SK-N-SH treated with all-trans-retinoic acid at 6 μM for 48 hours (cell line): ENCODE data around the gene EXOSC2.

Experiments
- ATAC-seq: fragments of 200-7000 bp; cut with Tn5 transposase; 3 replicates; pipeline ENCODE4 v1.9.1; 2020; ENCODE audit warnings: mild to moderate bottlenecking, moderate library complexity
- ARNTL ChIP-seq: fragments of 450-650 bp; formaldehyde crosslinking; IDR thresholded peaks from 2 replicates; pipeline ENCODE4 v1.5.0; 2020; ENCODE audit warnings: low read depth, mild to moderate bottlenecking, moderate library complexity, borderline replicate concordance
- CREB5 ChIP-seq: fragments of 250-450 bp; sonication (Bioruptor Pico); IDR thresholded peaks from 2 replicates; pipeline ENCODE4 v1.5.1; 2020; ENCODE audit warnings: low read depth, mild to moderate bottlenecking, moderate library complexity
- CSDC2 ChIP-seq: fragments of 250-450 bp; sonication (Bioruptor Pico); IDR thresholded peaks from 2 replicates; pipeline ENCODE4 v1.5.0; 2020; ENCODE audit warnings: mild to moderate bottlenecking, moderate library complexity
- ESRRG ChIP-seq: fragments of 250-450 bp; sonication (Bioruptor Pico); IDR thresholded peaks from 2 replicates; pipeline ENCODE4 v1.6.1; 2021; ENCODE audit warnings: mild to moderate bottlenecking
- GLIS3 ChIP-seq: fragments of 250-450 bp; sonication (Bioruptor Pico); IDR thresholded peaks from 2 replicates; pipeline ENCODE4 v1.5.0; 2020; ENCODE audit warnings: mild to moderate bottlenecking, moderate library complexity
- PATZ1 ChIP-seq: fragments of 250-450 bp; sonication (Bioruptor Pico); IDR thresholded peaks from 2 replicates; pipeline ENCODE4 v1.8.0; 2020; ENCODE audit warnings: mild to moderate bottlenecking, moderate library complexity, borderline replicate concordance
- POU6F1 ChIP-seq: fragments of 250-450 bp; sonication (Bioruptor Pico); IDR thresholded peaks from 2 replicates; pipeline ENCODE4 v1.8.0; 2021; ENCODE audit warnings: low read depth, mild to moderate bottlenecking, moderate library complexity, borderline replicate concordance
- PPARA ChIP-seq: fragments of 250-450 bp; sonication (Bioruptor Pico); IDR thresholded peaks from 2 replicates; pipeline ENCODE4 v1.5.0; 2020; ENCODE audit warnings: mild to moderate bottlenecking, borderline replicate concordance
- TOX ChIP-seq: fragments of 250-450 bp; sonication (Bioruptor Pico); IDR thresholded peaks from 2 replicates; pipeline ENCODE4 v1.8.0; 2021; ENCODE audit warnings: mild to moderate bottlenecking, moderate library complexity, borderline replicate concordance
- ZFP3 ChIP-seq: fragments of 250-450 bp; sonication (Bioruptor Pico); IDR thresholded peaks from 2 replicates; pipeline ENCODE4 v1.5.0; 2020; ENCODE audit warnings: mild to moderate bottlenecking, moderate library complexity
- ZNF565 ChIP-seq: fragments of 450-650 bp; formaldehyde crosslinking; conservative IDR thresholded peaks from 2 replicates; pipeline ENCODE4 v1.5.0; 2020; ENCODE audit warnings: low read depth, mild to moderate bottlenecking, moderate library complexity
- TF ChIP-seq, protein P1 (sequence below): fragments of 250-450 bp; sonication (Bioruptor Pico); IDR thresholded peaks from 2 replicates; pipeline ENCODE4 v1.5.0; 2020; ENCODE audit warnings: mild to moderate bottlenecking, moderate library complexity

The EXOSC2 gene

GRCh38 chr9:130660683-130661450 is 32.7 kb upstream of the EXOSC2 start (continued):
- TF ChIP-seq, protein P1, sequence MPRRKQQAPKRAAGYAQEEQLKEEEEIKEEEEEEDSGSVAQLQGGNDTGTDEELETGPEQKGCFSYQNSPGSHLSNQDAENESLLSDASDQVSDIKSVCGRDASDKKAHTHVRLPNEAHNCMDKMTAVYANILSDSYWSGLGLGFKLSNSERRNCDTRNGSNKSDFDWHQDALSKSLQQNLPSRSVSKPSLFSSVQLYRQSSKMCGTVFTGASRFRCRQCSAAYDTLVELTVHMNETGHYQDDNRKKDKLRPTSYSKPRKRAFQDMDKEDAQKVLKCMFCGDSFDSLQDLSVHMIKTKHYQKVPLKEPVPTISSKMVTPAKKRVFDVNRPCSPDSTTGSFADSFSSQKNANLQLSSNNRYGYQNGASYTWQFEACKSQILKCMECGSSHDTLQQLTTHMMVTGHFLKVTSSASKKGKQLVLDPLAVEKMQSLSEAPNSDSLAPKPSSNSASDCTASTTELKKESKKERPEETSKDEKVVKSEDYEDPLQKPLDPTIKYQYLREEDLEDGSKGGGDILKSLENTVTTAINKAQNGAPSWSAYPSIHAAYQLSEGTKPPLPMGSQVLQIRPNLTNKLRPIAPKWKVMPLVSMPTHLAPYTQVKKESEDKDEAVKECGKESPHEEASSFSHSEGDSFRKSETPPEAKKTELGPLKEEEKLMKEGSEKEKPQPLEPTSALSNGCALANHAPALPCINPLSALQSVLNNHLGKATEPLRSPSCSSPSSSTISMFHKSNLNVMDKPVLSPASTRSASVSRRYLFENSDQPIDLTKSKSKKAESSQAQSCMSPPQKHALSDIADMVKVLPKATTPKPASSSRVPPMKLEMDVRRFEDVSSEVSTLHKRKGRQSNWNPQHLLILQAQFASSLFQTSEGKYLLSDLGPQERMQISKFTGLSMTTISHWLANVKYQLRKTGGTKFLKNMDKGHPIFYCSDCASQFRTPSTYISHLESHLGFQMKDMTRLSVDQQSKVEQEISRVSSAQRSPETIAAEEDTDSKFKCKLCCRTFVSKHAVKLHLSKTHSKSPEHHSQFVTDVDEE (CRISPR knock-in tag): no peak
- no peak for TF ChIP-seq ARNTL
- no peak for TF ChIP-seq CREB5 (CRISPR knock-in tag)
- no peak for TF ChIP-seq POU6F1 (CRISPR knock-in tag)

GRCh38 chr9:130661451-130662098 is 32.0 kb upstream of the EXOSC2 start:
- no peak for ATAC-seq
- no peak for TF ChIP-seq GLIS3 (CRISPR knock-in tag)
- TF ChIP-seq CSDC2 (CRISPR knock-in tag): no peak
- TF ChIP-seq POU6F1 (CRISPR knock-in tag): no peak
- TF ChIP-seq CREB5 (CRISPR knock-in tag): no peak
- TF ChIP-seq TOX: no peak
- TF ChIP-seq, protein P1 (CRISPR knock-in tag): no peak
- no peak for TF ChIP-seq PATZ1
- TF ChIP-seq ZNF565: no peak
- TF ChIP-seq ESRRG (CRISPR knock-in tag): no peak
- no peak for TF ChIP-seq ZFP3 (CRISPR knock-in tag)
- no peak for TF ChIP-seq ARNTL
- no peak for TF ChIP-seq PPARA (CRISPR knock-in tag)
